Pons (tissue), 1 donor: ENCODE data around the gene POU6F1.

Experiments used
- DNase-seq: peaks from one replicate; pipeline ENCODE4 v3.0.0-alpha.2; 2016; ENCODE audit warnings: low spot score

Gene POU6F1

DNA sequence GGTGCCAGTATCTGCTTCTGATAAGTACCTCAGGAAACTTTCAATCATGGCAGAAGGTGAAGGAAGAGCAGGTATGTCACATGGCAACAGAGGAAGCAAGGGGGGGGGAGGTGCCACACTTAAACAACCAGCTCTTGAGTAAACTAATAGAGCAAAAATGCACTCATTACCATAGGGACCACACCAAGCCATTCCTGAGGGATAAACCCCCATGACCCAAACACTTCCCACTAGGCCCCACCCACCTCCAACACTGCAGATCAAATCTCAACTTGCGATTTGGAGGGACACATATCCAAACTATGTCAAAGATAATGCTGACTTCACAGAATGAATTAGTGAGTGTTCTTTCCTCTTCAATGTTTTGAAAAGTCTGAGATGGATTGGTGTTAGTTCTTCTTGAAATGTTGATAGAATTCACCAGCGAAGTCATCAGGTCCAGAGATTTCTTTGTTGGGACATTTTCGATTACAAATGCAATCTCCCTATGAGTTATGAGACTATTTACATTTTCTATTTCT, 61.6 kb downstream of the POU6F1 start:
- no peak for DNase-seq

- DNase-seq = no peak
These were observed 64.9 kb downstream of the POU6F1 start for GRCh38 chr12:51152953-51153352.

- no peak for DNase-seq
These were observed 67.1 kb downstream of the POU6F1 start for GRCh38 chr12:51150777-51151176.

GRCh38 chr12:51147309-51147708, 70.6 kb downstream of the POU6F1 start:
- no peak for DNase-seq

DNA sequence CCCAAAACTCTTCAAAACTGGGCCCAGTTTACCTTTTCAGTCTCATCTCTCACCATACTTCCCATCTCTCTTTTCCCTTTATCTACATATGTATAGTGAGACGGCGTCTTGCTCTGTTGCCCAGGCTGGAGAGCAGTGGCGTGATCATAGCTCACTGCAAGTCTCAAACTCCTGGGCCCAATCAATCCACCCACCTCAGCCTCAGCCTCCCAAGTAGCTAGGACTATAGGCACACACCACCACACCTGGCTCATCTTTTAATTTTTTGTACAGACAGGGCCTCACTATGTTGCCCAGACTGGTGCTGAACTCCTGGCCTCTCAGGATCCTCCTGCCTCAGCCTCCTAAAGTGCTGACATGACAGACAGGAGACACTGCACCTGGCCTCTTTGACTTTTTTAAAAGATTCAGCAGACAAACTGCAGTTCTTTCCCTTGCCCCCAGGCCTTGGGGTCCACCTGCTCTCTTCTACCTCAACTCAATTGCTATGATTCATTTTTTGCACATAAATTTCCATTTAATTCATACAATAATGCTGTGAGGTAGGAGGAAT, 78.5 kb downstream of the POU6F1 start:
- no peak for DNase-seq
